ENCODE measurements around the gene PILRA. TPM values are rescaled to one million over a fixed set of nuclear protein-coding genes. Genes with fewer than 3 reads are reported as not detected.
A peak's percentile ranks its signal among the peaks of the same experiment; 100 is the strongest.
"Not testable (repeated sequence)": the region's sequence is repeated elsewhere in the genome, so short reads cannot be mapped to it uniquely, and the experiment has no call there.

Gene PILRA
- total RNA-seq, 1 donor from 2014 or later, result 4.2 TPM

DNA sequence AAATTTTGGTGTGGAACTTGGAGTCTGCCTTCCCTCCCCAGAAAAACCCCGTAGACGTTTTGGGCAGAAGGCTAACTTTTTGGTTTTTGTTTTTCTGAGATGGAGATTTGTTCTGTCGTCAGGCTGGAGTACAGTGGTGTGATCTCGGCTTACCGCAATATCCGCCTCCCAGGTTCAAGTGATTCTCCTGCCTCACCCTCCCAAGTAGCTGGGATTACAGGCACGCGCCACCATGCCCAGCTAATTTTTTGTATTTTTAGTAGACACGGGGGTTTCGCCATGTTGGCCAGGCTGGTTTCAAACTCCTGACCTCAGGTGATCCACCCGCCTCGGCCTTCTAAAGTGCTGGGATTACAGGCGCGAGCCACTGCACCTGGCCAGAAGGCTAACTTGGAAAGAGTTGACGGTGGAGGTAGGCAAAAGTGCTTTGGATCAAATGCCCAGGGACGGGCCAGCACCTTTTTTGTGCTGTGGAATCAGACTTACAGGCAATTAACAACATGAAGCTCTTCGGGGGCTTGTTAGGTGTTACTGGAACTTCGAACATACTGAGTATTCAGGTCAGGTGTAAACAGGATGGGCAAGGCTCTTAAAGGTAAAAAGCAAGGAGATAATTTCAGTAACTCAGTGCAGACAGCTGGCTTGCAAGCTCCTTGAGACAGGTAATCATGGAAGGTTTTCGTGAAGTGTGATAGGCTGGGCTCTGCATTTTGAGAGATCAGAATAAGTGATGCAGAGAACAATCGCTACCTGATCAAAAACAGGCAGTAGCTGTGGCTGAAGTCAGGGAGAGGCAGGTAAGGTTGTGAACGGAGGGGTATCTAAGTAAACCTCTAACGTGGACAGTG lies 61.2 kb downstream of the PILRA start:
- Mint-ChIP-seq H3K4me3 (ENCODE audit: unreplicated experiment) (peak overlapping the region; percentile 94), H3K27ac (ENCODE audit: unreplicated experiment) (peak overlapping the region; percentile 63), H3K36me3 (ENCODE audit: low read depth, unreplicated experiment) (peaks cover 33% of the 10 kb centered on the region), H3K4me1 (ENCODE audit: unreplicated experiment) (peaks cover 50% of the 10 kb centered on the region), H3K9me3 (ENCODE audit: unreplicated experiment) (no peaks in the 10 kb centered on the region), H3K27me3 (ENCODE audit: unreplicated experiment) (peaks cover 15% of the 10 kb centered on the region)
- DNase-seq (ENCODE audit: low spot score), result no peak
- TF ChIP-seq, protein P1, sequence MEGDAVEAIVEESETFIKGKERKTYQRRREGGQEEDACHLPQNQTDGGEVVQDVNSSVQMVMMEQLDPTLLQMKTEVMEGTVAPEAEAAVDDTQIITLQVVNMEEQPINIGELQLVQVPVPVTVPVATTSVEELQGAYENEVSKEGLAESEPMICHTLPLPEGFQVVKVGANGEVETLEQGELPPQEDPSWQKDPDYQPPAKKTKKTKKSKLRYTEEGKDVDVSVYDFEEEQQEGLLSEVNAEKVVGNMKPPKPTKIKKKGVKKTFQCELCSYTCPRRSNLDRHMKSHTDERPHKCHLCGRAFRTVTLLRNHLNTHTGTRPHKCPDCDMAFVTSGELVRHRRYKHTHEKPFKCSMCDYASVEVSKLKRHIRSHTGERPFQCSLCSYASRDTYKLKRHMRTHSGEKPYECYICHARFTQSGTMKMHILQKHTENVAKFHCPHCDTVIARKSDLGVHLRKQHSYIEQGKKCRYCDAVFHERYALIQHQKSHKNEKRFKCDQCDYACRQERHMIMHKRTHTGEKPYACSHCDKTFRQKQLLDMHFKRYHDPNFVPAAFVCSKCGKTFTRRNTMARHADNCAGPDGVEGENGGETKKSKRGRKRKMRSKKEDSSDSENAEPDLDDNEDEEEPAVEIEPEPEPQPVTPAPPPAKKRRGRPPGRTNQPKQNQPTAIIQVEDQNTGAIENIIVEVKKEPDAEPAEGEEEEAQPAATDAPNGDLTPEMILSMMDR (IDR thresholded peaks at IDR 0.05; ENCODE audit: unreplicated experiment), result no peak

DNA sequence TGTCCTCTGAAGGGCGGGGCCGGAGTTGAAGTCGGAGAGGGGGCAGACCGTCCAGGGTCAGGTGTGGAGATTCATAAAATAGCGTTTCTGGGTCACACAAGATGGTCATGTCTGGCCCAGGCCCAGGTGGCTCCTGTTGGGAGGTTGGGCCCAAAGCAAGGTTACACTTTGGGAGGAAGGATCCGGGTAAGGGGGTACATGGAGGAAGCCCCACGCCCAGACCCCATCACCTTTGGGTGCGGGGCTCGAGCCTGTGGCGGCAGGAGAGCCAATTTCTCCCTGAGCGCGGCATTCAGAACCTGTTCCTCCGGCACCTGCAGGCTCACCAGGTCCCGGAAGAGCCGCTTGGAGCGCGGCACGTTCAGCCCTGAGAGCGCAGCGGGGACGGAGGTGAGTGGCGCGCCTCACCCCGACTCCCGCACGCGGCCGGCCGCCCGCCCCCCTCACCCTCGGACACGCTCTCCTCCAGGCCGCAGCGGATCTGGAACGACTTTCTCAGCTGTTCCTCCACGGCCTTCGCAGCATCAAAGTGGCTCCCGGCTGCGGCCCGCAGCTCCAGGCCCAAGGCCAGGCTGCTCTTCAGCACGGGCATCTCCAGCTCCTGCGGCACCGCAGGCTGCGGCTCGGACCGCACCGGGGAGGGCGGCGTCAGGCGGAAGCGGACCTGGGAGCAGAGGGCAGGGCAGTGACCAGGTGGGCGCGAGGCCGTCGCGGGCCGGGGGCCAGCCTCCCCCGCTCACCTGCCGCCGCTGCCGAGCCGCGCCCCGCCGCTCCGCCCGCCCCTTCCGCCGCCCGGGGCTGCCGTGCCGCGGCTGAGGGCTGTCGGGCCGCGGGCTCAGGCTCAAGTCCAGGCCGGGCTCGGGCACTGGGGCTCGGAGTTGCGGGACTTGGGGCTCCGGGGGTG lies 62.4 kb downstream of the PILRA start:
- Mint-ChIP-seq H3K36me3 (ENCODE audit: low read depth, unreplicated experiment) (peaks cover 30% of the 10 kb centered on the region), H3K4me1 (ENCODE audit: unreplicated experiment) (peaks cover 46% of the 10 kb centered on the region), H3K27ac (ENCODE audit: unreplicated experiment) (peak overlapping the region; percentile 63), H3K4me3 (ENCODE audit: unreplicated experiment) (peak overlapping the region; percentile 95), H3K27me3 (ENCODE audit: unreplicated experiment) (peaks cover 13% of the 10 kb centered on the region), H3K9me3 (ENCODE audit: unreplicated experiment) (no peaks in the 10 kb centered on the region)
- TF ChIP-seq, protein P1 (IDR thresholded peaks at IDR 0.05; ENCODE audit: unreplicated experiment), result no peak
- DNase-seq (ENCODE audit: low spot score), result peak; percentile 32

DNA sequence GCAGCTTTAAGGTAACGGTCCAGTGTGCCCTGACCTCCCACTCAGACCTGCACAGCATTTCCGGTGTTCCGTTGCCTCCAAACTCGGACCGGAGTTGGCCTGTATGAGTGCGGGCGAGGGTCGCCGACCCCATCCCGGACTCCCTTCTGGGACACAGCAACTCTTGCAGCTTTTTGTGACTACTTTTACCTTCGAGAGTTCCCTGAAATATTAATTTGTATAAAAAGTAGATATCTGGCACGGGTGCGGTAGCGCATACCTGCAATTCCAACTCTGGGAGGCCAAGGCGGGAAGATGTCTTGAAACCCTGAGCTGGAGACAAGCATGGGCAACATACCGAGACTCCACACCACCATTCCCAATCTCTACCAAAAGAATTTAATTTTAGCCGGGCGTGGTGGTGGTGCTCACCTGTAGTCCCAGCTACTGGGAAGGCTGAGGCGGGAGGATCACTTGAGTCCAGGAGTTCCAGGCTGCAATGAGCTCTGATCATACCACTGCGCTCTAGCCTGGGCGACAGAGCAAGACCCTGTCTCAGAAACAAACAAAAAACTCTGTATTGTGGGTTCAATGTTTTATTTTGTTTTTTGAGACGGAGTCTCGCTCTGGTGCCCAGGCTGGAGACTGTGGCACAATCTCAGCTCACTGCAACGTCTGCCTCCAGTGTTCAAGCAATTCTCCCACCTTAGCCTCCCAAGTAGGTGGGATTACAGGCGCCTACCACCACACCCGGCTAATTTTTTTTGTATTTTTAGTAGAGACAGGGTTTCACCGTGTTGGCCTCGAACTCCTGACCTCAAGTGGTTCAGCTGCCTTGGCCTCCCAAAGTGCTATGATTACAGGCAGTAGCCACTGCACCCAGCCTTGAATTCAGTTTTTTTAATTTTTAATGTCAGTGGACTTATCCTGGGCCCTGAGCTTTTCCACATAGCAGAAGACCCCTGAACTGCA lies 64.1 kb downstream of the PILRA start:
- H3K4me3 Mint-ChIP-seq (ENCODE audit: unreplicated experiment), result peak overlapping the region; percentile 73
- H3K27ac Mint-ChIP-seq (ENCODE audit: unreplicated experiment), result peak overlapping the region; percentile 30
- peaks cover 11% of the 10 kb centered on the region for H3K27me3 Mint-ChIP-seq (ENCODE audit: unreplicated experiment)
- TF ChIP-seq, protein P1 (IDR thresholded peaks at IDR 0.05; ENCODE audit: unreplicated experiment), result no peak
- DNase-seq (ENCODE audit: low spot score), result no peak
- H3K36me3 Mint-ChIP-seq (ENCODE audit: low read depth, unreplicated experiment), result peaks cover 28% of the 10 kb centered on the region
- peaks cover 33% of the 10 kb centered on the region for H3K4me1 Mint-ChIP-seq (ENCODE audit: unreplicated experiment)
- H3K9me3 Mint-ChIP-seq (ENCODE audit: unreplicated experiment), result no peaks in the 10 kb centered on the region

DNA sequence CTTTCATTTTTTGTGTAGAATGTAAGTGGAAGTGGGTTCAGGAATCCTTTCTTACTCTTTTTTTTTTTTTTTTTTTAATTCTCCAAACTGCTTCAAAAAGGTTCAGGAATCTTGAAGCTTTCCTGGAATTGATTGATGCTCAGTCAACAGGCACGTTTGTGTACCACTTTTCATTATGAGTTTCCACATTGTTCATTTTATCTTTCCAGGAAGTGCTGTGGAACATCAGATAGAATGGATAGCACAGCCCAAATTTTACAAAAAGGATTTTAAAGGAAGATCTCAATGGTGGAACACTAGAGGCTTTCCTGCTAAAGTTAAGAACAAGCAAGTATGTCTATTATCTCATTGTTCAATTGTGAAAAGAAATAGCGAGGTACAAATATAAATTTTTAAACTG lies 64.9 kb downstream of the PILRA start:
- Mint-ChIP-seq H3K4me3 (ENCODE audit: unreplicated experiment) (no peak overlapping the region), H3K4me1 (ENCODE audit: unreplicated experiment) (peaks cover 30% of the 10 kb centered on the region), H3K27me3 (ENCODE audit: unreplicated experiment) (peaks cover 11% of the 10 kb centered on the region), H3K9me3 (ENCODE audit: unreplicated experiment) (no peaks in the 10 kb centered on the region), H3K27ac (ENCODE audit: unreplicated experiment) (peak overlapping the region; percentile 70), H3K36me3 (ENCODE audit: low read depth, unreplicated experiment) (peaks cover 20% of the 10 kb centered on the region)
- no peak for DNase-seq (ENCODE audit: low spot score)
- TF ChIP-seq, protein P1 (IDR thresholded peaks at IDR 0.05; ENCODE audit: unreplicated experiment), result no peak

DNA sequence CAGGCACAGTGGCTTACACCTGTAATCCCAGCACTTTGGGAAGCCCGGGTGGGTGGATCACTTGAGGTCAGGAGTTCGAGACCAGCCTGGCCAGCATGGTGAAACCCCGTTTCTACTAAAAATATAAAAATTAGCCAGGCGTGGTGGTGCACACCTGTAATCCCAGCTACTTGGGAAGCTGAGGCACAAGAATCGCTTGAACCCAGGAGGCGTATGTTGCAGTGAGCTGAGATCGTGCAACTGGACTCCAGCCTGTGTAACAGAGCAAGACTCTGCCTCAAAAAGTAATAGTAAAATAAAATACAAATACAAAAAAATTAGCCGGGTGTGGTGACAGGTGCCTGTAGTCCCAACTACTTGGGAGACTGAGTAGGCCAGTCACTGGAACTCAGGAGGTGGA lies 65.4 kb downstream of the PILRA start:
- Mint-ChIP-seq H3K4me1 (ENCODE audit: unreplicated experiment) (peaks cover 30% of the 10 kb centered on the region), H3K27me3 (ENCODE audit: unreplicated experiment) (peaks cover 11% of the 10 kb centered on the region), H3K36me3 (ENCODE audit: low read depth, unreplicated experiment) (peaks cover 16% of the 10 kb centered on the region)
- DNase-seq (ENCODE audit: low spot score); H3K9me3 Mint-ChIP-seq (ENCODE audit: unreplicated experiment); H3K27ac Mint-ChIP-seq (ENCODE audit: unreplicated experiment); H3K4me3 Mint-ChIP-seq (ENCODE audit: unreplicated experiment): not testable (repeated sequence)

DNA sequence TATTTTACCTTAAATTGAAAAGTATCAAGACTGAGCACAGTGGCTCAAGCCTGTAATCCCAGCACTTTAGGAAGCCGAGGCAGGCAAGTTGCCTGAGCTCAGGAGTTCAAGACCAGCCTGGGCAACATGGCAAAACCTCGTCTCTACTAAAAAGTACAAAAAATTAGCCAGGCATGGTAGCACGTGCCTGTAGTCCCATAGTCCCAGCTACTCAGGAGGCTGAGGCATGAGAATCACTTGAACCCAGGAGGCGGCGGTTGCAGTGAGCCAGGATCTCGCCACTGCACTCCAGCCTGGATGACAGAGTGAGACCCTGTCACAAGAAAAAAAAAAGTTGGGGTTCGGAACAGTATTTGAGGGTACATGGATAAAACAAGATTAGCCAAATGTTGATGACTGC lies 66.0 kb downstream of the PILRA start:
- peaks cover 31% of the 10 kb centered on the region for H3K4me1 Mint-ChIP-seq (ENCODE audit: unreplicated experiment)
- not testable (repeated sequence) for H3K27ac Mint-ChIP-seq (ENCODE audit: unreplicated experiment); H3K4me3 Mint-ChIP-seq (ENCODE audit: unreplicated experiment)

More for the DNA sequence above, 66.0 kb downstream of the PILRA start:
- DNase-seq (ENCODE audit: low spot score); H3K9me3 Mint-ChIP-seq (ENCODE audit: unreplicated experiment): not testable (repeated sequence)
- Mint-ChIP-seq H3K36me3 (ENCODE audit: low read depth, unreplicated experiment) (peaks cover 12% of the 10 kb centered on the region), H3K27me3 (ENCODE audit: unreplicated experiment) (peaks cover 11% of the 10 kb centered on the region)

Data from endothelial cell (in vitro differentiated cells).